Activated naive CD8-positive, alpha-beta T cell treated with anti-CD3 and anti-CD28 coated beads, Interleukin-2, amount 50 U/mL, for 16 hours (primary cell): ENCODE results near the gene TSPAN9.

Experiments used
- DNase-seq: peaks from one replicate; pipeline ENCODE4 v3.0.0-alpha.2; 2020; ENCODE audit warnings: low read depth, low spot score

Gene TSPAN9

GRCh38 chr12:3187846-3188770, 110.9 kb downstream of the TSPAN9 start:
- DNase-seq: no peak

GRCh38 chr12:3189282-3189681, 112.1 kb downstream of the TSPAN9 start:
- DNase-seq: no peak

DNA sequence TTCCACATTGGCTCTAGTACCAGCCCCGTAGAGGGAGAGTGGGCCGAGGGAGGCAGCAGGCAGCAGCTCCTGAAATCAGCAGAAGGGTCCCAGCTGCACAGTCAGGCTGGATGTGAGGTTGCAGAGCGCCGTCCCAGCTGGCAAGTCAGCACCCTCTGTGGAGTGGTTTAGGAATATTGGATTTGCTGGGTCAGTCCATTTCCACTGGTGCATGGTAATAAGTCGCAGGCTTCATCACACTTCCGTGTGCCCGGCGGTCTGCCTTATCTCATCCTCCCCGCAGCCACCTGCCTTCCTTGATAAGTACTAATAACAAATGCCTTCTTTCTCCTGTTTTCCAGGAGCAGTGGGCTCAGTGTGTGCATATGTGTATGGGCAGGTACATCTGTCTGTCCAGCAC, 112.9 kb downstream of the TSPAN9 start:
- no peak for DNase-seq

- no peak for DNase-seq
Observed at GRCh38 chr12:3191450-3191849, 114.3 kb downstream of the TSPAN9 start.

DNA sequence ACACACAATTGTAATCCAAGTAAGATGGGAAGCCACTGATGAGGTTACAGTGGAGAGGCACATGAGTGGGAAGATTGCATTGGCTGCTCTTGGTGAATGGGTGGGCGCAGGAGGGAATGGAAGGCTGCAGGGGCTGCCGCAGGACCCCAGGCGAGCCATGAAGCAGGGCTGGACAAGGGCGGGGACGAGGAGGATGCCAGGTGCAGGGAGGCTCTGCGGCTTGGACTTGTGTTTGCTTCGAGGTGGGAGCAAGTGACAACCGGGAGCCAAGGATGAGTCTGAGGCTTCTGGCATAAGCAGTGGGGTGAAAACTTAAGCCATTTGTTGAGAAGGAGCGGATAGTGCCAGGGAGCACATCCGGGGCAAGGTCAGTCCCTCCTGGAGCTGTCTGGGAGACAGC, 115.0 kb downstream of the TSPAN9 start:
- DNase-seq: no peak

GRCh38 chr12:3193131-3193530, 116.0 kb downstream of the TSPAN9 start:
- no peak for DNase-seq

- DNase-seq: no peak
Observed at GRCh38 chr12:3193755-3194154, 116.6 kb downstream of the TSPAN9 start.

DNA sequence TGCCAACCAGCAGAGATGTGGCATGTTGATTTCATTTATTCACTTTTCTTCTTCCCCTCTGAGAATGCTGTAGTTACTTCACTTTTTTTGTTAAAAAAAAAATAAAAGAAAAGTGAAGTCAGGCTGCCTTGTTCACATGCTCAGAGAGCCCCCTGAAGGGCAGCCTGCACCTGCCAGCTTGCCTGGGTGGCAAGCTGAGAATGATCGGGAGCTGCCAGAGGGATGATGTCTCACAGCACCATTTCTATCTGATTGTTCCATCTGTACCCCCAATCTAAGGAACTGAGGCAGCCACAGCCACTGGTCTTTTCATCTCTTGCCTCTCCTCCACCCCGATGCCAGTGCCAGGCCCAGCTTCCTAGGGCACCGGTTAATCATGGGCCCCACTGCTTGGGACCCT, 118.2 kb downstream of the TSPAN9 start:
- no peak for DNase-seq

DNA sequence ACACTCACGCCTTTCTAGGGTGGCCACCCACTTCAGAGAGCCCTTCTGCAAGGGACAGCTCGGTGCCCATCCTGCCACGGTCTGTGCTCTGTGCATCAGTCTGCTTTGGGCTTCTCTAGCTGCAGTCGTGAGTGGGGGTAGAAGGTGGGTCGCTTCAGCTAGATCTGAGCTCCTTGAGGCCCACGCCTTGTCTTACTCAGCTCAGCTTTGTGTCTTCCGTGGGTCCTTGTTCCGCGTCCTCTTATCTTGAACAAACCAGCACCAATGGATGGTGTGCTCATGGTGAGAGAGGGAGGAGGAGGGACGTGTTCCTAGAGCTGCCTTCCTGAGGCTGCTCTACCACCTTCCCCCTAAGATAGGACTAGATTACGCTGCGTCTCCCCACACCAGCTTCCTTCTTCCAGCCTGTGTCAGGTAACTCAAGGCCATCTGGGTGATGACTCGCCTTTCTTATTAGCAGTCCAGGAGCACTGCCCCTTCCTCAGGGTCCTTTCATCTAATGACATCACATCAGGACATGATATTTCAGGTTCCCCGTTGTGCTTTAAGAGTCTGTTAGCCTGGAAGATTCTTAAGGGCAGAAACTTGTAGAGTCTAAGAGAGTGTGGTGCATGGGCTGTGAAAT, 118.8 kb downstream of the TSPAN9 start:
- no peak for DNase-seq

DNA sequence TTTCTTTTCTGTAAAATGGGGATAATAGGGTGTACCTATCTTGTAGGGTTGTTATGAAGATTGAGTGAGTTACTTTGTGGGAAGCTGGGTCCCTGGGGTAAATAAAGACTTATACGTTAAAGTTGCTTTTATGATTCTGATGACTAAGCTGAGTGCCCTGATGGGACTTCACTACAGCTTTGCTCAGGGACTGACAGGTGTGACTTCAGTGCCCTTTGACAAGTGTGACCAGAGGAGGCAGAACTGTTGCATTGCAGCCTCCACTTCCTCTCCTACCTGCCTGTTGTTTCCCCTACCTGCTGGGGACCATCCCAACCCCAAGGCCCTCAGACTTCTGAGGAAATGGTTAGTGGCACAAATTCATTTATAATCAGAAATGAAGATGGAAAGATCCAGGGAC, 119.3 kb downstream of the TSPAN9 start:
- DNase-seq: no peak

- DNase-seq: no peak
Observed at GRCh38 chr12:3197131-3197818, 120.1 kb downstream of the TSPAN9 start.

GRCh38 chr12:3199551-3200031, 122.4 kb downstream of the TSPAN9 start:
- no peak for DNase-seq

DNA sequence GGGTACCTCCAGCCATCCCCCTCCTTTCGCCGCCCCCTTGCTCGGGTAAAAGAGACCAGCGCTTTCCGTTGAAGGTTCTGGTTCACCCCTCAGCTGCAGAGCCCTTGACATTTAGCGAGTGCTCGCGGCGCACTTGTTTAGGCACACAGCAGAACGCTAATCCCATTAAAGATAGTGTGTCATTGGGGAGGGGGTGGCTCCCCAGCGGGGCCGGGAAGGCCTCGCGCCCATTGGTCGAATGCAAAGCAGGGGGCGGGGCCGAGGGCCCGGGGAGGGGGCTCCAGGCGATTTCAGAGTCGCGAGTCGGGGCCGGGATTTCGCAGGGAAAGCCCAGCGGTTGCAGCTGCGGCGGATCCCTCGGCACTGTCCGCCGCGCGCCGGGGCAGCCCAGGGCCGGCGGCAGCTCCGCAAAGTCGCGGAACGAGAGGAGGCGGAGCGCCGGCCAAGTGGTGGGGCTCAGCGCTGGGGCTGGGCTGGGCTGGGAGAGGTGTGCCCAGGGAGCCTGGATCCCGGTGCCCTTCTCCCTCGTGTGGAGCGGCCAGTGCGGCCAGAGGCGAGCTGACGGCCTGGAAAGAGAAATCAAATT, 122.9 kb downstream of the TSPAN9 start:
- no peak for DNase-seq

DNA sequence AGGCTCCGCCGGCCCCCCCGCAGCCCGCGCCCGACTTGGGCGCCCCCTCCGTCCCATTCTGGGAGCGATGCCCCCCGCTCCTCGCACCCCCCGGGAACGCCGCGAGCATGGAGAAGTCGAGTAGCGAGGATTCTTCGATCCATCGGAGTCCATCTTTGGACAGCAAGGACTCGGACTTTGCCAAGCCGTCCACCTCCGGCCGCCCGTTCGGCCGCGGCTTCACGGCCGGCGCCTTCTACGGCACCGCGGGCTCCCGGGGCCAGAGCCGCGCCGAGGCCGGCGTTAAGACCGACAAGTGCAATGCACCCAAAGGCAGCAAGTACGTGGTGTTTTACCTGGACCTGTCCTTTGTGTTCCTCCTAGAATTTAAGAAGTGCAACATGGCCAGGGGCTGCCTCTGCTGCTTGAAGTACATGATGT, 123.6 kb downstream of the TSPAN9 start:
- no peak for DNase-seq

GRCh38 chr12:3201339-3202051, 124.3 kb downstream of the TSPAN9 start:
- no peak for DNase-seq

DNA sequence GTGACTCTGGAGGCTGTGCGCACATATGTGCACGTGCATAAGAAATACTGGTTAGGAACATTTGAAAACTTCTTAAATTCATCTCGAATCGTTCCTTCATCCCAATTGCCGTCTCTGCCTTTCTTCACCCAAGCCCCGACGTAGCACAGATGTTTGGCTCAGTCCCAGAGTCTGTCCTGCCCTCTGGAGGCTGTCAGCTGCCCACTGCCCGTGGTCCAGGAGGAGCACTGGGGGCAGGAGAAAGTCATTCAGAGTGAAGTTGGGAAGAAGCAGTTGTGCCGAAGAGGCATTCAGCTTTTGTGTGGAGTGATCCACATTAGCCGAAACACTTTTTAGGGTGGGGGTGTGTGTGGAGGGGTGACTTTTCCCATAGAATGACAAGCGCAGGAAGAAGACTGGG, 124.9 kb downstream of the TSPAN9 start:
- DNase-seq: no peak

DNA sequence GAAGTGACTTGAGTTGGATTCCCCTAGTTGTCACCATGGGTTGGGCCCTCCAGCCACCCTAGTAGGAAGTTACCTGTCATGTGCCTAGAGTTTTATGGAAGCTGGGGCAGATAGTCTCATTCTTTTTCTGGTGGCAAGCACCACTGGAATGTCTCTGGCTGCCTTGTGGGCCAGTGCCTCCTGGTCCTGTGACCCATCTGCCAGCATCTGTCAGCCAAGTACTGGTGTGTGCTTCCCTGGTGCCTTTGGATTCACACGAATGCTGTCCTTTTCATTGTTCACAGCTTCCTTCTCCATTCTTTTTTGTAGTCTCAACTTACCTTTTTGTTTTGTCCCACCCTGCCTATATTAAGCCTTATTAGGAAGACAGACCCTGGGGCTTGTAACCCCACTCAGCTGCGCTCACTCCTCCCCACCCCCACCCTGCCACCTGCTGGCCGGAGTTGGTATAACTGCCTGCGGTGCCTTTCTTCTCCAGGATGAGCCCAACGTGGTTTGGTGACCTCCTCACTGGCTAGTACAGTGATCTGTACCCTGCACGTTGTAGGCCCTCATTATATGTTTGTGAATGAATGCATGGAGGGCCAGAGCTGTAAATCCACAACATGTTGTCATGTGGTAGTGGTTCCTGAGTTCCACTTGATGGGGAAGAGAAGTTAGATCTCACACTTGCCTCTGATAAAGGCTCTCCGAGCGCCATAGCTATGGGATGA, 125.7 kb downstream of the TSPAN9 start:
- peak; percentile 32 for DNase-seq

- no peak for DNase-seq
Observed at GRCh38 chr12:3203713-3204112, 126.5 kb downstream of the TSPAN9 start.

DNA sequence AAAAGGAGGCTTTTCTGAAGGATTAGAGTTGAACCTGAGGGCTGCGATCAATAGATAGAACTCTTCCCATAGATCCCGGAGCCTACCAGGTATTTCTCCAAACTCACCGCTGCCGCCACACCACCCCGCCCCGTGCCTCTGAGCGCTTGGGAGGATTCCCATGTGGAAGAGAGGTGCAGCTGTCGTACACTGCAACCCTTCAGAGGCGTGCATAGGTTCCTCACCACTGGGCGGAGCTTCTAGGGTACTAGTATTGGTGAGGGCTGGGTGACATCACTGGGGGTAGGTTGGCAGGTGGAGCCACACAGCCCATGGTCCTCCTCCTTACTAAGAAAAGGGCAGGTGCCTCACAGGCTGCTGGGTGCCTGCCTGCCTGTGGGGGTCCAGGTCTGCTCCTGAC, 127.0 kb downstream of the TSPAN9 start:
- DNase-seq: no peak

DNA sequence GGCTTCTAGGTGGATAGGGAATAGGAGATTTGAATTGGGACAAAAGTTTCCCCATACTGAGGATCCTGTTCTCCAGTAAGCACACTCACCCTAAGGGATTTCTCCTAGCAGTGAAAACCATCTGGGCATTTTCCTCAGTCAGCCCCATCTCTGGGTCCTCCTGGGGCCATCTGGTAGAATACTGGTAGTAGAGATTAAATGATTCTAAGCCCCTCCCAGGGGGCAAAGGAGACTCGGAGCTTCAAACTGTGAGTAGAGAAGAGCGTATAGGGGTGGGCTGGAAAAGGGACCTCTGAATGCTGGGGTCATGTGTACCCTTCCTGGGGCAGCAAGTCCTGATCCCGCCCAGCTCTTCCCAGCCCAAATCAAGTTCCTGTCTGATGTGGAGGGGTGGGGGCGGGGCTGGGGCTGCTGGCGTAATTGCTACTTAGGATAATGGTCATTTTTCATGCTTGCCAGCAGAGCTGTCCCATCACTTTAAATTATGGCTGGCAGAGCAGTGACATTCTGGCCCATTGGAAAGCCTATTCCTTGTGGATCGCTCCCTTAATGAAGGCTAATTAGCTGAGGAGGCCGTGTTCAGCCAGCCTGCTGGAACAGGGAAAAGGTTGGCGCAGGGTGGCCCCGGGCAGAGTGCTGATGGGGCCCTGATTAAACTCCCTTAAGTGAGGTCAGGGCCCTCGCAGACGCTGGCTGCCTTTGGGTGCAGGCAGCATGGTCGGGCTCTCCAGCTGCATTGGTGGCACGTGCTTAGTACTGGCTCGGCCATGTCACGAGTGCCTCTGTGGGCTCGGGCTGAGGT, 127.8 kb downstream of the TSPAN9 start:
- DNase-seq: no peak
